Spinal cord (tissue), 10 donors: ENCODE measurements around the gene MECP2. TPM values are rescaled to one million over a fixed set of nuclear protein-coding genes. Genes with fewer than 3 reads are reported as not detected.

Experiments
- DNase-seq, 6 donors: peaks; one replicate each; pipeline versions ENCODE4 v3.0.0 to v3.0.0-alpha.2; 2013 to 2015; ENCODE audit warnings: low spot score in 6 of 6, low read depth in 4 of 6
- H3K27ac ChIP-seq: one replicate; pipeline ENCODE4 v1.5.1; 2013; ENCODE audit warnings: low read depth, low read length, control low read depth
- H3K27me3 ChIP-seq: one replicate; pipeline ENCODE4 v1.6.1; 2013; ENCODE audit warnings: low read length; ENCODE audit not compliant: control insufficient read depth, insufficient read depth
- H3K36me3 ChIP-seq: one replicate; pipeline ENCODE4 v1.6.1; 2013; ENCODE audit warnings: low read length; ENCODE audit not compliant: control insufficient read depth, insufficient read depth
- H3K4me1 ChIP-seq: one replicate; pipeline ENCODE4 v1.6.1; 2013; ENCODE audit warnings: low read length; ENCODE audit not compliant: control insufficient read depth, insufficient read depth
- H3K4me3 ChIP-seq: one replicate; pipeline ENCODE4 v1.5.1; 2013; ENCODE audit warnings: low read depth, low read length, control low read depth
- H3K9me3 ChIP-seq: one replicate; pipeline ENCODE4 v1.6.1; 2013; ENCODE audit warnings: low read length; ENCODE audit not compliant: control insufficient read depth, insufficient read depth
- WGBS: methylation state at CpG from one replicate; pipeline ENCODE4 v1.1.5; 2013; ENCODE audit warnings: missing lambda C conversion rate; ENCODE audit not compliant: insufficient coverage; 5-methylcytosine and 5-hydroxymethylcytosine counted together
- polyA plus RNA-seq, 2 donors: library from polyadenylated mRNA; unstranded; fragments of 120-200 nt; gene quantifications; one replicate each; pipeline ENCODE4 v1.2.1, GENCODE V29; 2013; ENCODE audit not compliant: insufficient read length in 2 of 2
- total RNA-seq, 2 donors: library from RNA; depleted of rRNA in 1 of 2; stranded (reverse); fragments of 120-200 nt in 1 of 2; fragments of >200 nt in 1 of 2; gene quantifications; one replicate each; pipeline versions ENCODE4 v1.2.3 to v1.2.4, GENCODE V29; 2013 to 2014
- donor health status: healthy.

Gene MECP2
- total and polyA plus RNA-seq, 4 donors = 30.7 to 43.3 (median 39.7) TPM

DNA sequence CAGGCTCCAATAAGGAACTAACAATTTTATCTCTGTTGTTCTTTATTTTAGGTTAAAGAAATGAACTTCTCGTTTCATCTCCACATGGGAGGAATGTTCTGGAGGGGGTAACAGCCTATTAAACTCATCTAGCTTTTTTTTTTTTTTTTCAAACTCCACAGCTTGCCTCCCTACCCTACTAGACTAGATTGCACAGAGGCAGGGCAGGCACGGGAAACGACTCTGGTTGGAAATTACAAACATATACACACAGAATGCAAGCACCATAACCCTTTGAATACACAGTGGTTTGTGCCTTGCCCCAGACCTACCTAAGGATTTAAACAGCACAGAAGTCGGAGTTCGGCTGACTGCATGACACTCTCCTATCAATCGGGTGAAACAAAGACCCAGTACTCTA lies 2.7 kb downstream of the MECP2 start:
- H3K4me3 ChIP-seq = no peak overlapping the region
- H3K27ac ChIP-seq = no peak overlapping the region
- H3K9me3 ChIP-seq = no peaks in the 10 kb centered on the region
- 57% methylated on average over 4 of the region's 6 CpGs for WGBS
- H3K4me1 ChIP-seq = peaks cover 24% of the 10 kb centered on the region
- H3K36me3 ChIP-seq = no peaks in the 10 kb centered on the region
- no peak for DNase-seq
- no peaks in the 10 kb centered on the region for H3K27me3 ChIP-seq

- Histone ChIP-seq H3K4me3 (no peak overlapping the region), H3K36me3 (no peaks in the 10 kb centered on the region), H3K4me1 (peaks cover 24% of the 10 kb centered on the region), H3K27me3 (no peaks in the 10 kb centered on the region), H3K9me3 (no peaks in the 10 kb centered on the region), H3K27ac (no peak overlapping the region)
- DNase-seq = no peak
- WGBS = 67% methylated on average over 1 of the region's 5 CpGs
Measured at GRCh38 chrX:154093965-154094364, 3.6 kb downstream of the MECP2 start.

DNA sequence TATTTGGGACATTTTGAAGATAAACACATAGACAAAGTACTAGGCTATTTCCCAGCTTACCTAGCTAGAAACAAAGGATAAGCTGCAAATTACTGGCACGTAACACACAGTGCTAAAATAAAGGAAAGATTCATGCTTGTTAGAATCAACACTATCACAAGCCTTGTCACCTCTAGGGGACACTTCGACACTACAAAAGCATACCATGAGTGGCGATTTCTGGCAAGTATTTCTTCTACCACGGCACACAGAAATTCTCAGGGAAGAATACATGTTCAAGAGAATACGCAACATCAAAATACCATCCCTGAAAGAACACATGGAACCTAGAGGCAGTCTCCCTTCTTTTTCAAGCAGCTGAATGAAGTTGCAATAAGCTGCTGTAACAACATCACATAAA lies 5.1 kb downstream of the MECP2 start:
- H3K4me3 ChIP-seq = no peak overlapping the region
- H3K36me3 ChIP-seq = no peaks in the 10 kb centered on the region
- WGBS = 35% methylated on average over 5 of the region's 5 CpGs
- H3K27ac ChIP-seq = no peak overlapping the region
- H3K9me3 ChIP-seq = no peaks in the 10 kb centered on the region
- DNase-seq = peak in 1 of 6 donors; percentile 33
- no peaks in the 10 kb centered on the region for H3K27me3 ChIP-seq
- peaks cover 19% of the 10 kb centered on the region for H3K4me1 ChIP-seq

DNA sequence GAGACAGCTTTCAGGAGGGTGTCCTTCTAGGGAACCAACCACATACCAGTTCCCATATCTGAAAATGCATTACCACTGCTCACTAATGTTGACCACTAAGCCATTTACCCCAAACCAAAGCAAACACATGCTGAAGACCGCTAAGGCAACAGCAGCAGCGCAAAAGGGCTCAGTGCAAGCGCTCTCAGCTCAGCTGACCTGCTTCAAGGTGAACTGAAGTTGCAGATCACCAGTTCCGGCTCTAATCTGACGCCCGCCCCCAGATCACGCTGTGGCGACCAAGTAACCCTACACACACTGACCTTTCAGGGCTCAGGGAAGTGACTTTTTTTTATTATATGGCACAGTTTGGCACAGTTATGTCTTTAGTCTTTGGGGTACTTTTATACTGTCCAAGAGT lies 5.8 kb downstream of the MECP2 start:
- Histone ChIP-seq H3K27me3 (no peaks in the 10 kb centered on the region), H3K27ac (no peak overlapping the region), H3K36me3 (no peaks in the 10 kb centered on the region), H3K9me3 (no peaks in the 10 kb centered on the region), H3K4me3 (no peak overlapping the region), H3K4me1 (peaks cover 18% of the 10 kb centered on the region)
- WGBS = 76% methylated on average over 3 of the region's 8 CpGs
- DNase-seq = no peak

- no peak overlapping the region for H3K4me3 ChIP-seq
- peaks cover 11% of the 10 kb centered on the region for H3K4me1 ChIP-seq
- no peaks in the 10 kb centered on the region for H3K9me3 ChIP-seq
- peak in 2 of 6 donors; percentile 1 to 20 for DNase-seq
- H3K27ac ChIP-seq = peak overlapping the region; percentile 25
- WGBS = 72% methylated on average over 3 of the region's 4 CpGs
- H3K36me3 ChIP-seq = no peaks in the 10 kb centered on the region
- H3K27me3 ChIP-seq = no peaks in the 10 kb centered on the region
Measured at GRCh38 chrX:154090731-154091130, 6.8 kb downstream of the MECP2 start.

DNA sequence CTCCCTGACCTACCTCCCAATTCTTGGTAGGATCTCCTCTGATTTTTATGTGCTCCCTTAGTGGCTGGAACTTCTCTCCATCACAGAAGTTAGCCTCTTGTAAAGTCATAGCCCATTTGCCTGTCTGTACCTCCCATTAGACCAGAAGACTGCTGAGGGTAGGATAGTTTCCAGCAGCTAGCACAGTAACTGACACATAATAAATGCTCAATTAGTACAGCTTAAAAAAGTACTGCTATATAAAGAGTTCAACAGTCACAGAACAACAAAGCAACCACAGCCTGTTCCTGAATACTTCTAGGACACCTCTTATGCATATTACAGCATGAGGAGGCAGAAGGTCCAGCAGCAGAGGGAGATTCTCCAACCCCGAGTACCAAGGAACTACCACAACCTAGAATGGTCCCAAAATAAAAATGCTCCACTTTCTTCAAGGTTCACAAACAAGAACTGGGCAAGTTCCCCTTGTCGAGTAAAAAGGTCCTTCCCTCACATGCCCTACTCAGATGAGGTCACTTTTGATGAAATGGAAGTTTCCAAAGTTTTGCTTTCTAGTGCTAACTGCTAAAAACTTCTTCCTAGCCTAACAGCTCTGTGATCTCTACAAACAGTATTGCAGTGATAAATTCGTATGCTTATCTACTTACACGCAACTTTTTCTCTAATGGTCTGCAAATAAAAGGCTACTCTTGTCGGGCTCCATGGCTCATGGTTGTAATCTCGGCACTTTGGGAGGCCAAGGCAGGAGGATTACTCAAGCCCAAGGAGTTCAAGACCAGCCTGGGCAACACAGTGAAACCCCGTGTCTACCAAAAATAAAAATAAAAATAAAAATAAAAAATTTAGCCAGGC lies 12.8 kb downstream of the MECP2 start:
- Histone ChIP-seq H3K4me3 (no peak overlapping the region), H3K27ac (no peak overlapping the region), H3K4me1 (no peaks in the 10 kb centered on the region), H3K27me3 (no peaks in the 10 kb centered on the region), H3K9me3 (peaks cover 1% of the 10 kb centered on the region), H3K36me3 (peaks cover 3% of the 10 kb centered on the region)
- 75% methylated on average over 6 of the region's 7 CpGs for WGBS
- no peak for DNase-seq

- H3K36me3 ChIP-seq = peaks cover 3% of the 10 kb centered on the region
- 71% methylated on average over 6 of the region's 6 CpGs for WGBS
- H3K9me3 ChIP-seq = peaks cover 1% of the 10 kb centered on the region
- no peak for DNase-seq
- no peak overlapping the region for H3K27ac ChIP-seq
- H3K27me3 ChIP-seq = no peaks in the 10 kb centered on the region
- H3K4me1 ChIP-seq = no peaks in the 10 kb centered on the region
- no peak overlapping the region for H3K4me3 ChIP-seq
Measured at GRCh38 chrX:154083126-154083517, 14.4 kb downstream of the MECP2 start.

DNA sequence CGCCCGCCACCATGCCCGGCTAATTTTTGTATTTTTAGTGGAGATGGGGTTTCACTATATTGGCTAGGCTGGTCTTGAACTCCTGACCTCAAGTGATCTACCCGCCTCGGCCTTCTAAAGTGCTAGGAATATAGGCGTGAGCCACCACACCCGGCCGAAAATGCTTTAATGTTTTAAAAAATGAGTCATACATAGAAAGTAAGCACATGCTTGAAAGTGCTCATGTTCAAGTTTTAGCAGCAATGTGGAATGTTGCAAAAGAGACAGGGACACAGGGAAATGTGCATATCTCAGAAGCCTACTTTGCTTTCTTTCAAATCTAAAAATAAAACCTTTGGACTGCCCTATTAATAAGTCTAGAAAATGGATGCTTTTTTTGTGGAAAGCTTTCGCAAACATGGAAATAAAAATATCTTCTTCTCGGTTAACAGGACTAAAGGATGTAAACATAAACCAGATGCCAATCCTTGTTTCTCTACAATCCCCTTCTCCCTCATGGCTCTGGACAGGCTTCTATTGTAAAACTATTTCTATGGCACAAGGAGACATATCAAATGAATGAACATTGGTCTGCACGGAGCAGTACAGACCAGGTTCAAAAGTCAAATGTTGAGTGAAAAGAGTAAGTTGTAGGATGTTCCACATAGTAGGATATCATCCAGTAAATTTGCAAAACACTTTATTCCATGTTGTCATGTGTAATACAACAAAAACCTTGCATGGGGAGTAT lies 15.0 kb downstream of the MECP2 start:
- H3K4me3 ChIP-seq = no peak overlapping the region
- DNase-seq = no peak
- WGBS = no CpG with 5 or more reads among the region's 11 CpGs
- no peak overlapping the region for H3K27ac ChIP-seq
- no peaks in the 10 kb centered on the region for H3K4me1 ChIP-seq
- peaks cover 1% of the 10 kb centered on the region for H3K9me3 ChIP-seq
- peaks cover 3% of the 10 kb centered on the region for H3K36me3 ChIP-seq
- no peaks in the 10 kb centered on the region for H3K27me3 ChIP-seq

DNA sequence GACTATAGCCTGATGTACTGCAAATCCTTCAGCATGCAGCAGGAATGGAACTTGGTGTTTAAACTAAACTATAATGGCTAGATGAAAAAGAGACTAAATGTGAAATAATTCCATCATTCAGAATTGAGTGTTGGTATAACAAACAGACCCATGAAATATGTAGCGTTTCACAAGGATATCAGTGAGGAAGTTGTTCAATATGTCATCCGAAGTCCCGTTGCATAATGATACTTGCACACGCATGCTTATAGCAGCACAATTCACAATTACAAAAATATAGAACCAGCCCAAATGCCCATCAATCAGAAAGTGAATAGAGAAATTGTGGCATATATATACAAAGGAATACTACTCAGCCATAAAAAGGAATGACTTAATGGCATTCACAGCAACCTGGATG lies 20.4 kb downstream of the MECP2 start:
- no CpG with 5 or more reads among the region's 4 CpGs for WGBS
- H3K4me1 ChIP-seq = no peaks in the 10 kb centered on the region
- no peak overlapping the region for H3K27ac ChIP-seq
- DNase-seq = no peak
- H3K4me3 ChIP-seq = no peak overlapping the region
- H3K36me3 ChIP-seq = no peaks in the 10 kb centered on the region
- H3K27me3 ChIP-seq = no peaks in the 10 kb centered on the region
- H3K9me3 ChIP-seq = no peaks in the 10 kb centered on the region

DNA sequence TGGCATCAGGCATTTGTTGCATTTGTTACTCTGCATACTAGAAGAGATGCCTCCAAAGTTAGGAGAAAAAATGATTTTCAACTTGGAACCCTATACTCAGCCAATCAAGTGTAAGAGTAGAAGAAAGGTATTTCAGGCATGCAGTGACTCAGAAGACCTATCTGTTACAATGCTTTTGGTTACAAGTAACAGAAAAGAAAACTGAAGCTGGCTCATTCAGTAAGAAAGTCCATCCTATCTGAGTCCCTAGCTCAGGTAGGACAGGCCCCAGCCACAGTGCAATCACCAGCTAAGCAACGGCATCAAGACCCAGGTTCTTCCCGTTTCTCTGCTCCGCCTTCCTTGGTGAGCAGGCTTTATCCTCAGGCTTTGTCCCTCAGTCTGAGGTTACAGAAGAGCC lies 23.3 kb downstream of the MECP2 start:
- no peak overlapping the region for H3K27ac ChIP-seq

More for the DNA sequence above, 23.3 kb downstream of the MECP2 start:
- no peaks in the 10 kb centered on the region for H3K27me3 ChIP-seq
- no peak overlapping the region for H3K4me3 ChIP-seq
- WGBS = 80% methylated on average over 3 of the region's 3 CpGs
- DNase-seq = no peak
- H3K9me3 ChIP-seq = no peaks in the 10 kb centered on the region
- no peaks in the 10 kb centered on the region for H3K4me1 ChIP-seq
- no peaks in the 10 kb centered on the region for H3K36me3 ChIP-seq
